Stimulated activated CD8-positive, alpha-beta memory T cell treated with anti-CD3 and anti-CD28 coated beads, Interleukin-15, amount 100 ng/mL, for 4 hours (primary cell): Measurements from ENCODE around the gene CACNB3.
"Not testable (repeated sequence)": the region's sequence is repeated elsewhere in the genome, so short reads cannot be mapped to it uniquely, and the experiment has no call there.

Source experiments
- DNase-seq, 2 donors: peaks; one replicate each; pipeline ENCODE4 v3.0.0-alpha.2; 2020; ENCODE audit warnings: low read depth in 2 of 2

CACNB3 gene

DNA sequence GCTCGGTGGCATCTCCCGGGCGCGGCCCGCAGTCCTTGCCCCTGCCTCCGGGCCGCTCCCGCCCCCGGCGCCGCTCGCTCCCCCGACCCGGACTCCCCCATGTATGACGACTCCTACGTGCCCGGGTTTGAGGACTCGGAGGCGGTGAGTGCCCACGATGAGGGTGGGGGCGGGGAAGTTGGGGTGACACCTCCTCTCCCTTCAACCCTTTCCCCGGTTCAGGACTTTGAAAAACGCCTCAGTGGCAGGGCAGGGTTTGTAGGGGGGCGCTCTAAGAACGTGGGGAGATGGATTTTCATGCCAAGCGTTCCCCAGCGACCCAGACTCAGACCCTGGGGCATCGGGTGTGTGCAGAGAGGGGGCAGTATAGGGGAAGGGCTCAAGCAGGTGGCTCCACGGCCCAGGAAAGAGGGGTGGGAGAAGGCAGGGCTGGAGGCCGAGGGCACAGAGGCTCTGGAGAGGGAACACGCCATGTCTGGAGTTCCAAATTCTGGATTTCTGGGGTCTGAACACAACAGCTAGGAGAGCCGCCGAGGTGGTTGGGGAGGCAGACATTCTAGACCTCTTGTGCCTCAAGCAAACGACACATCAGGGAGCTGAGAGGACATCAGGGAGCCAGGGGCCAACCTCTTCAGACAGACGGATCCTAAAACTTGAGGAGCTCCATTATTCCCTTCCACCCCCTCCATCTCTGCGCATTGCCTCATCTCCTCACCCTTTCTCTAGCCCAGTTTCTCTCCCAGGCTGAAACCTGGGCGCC is 715 bp downstream of the CACNB3 start:
- DNase-seq = peak in 1 of 2 donors; percentile 24

DNA sequence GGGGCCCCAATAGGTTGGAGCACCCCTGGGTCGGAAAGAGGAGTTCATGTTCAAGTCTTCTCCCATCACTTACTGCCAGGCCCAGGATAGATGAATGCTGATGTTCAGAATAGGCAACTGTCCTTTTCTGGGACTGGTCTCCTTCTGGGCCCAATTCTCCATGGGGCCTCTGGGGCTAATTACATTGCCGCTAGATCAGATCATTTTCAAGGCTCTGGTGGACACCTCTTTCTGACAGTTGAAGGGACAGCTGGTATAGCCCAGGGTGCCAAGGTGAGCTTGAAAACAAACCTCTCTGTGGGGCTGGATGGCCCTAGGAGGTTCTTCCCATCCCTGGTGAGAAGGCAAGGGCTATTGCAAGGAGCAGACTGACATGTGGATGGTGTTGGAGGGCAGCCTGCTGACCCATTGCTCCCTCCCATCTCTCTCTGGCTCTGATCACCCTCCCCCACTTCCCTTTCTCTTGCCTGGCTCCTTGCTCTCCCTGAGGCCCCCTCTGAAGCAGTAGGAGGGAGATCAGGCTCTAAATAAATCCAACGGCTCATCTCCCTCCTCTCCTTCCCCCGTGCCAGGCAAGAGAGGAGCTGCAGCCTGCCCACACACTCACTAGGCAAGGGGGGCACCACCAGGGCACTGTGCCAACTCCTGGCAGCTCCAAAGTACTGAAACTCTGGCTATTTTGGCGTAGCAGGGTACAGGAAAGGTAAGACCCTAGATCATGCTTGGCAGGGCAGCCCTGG is 1.9 kb downstream of the CACNB3 start:
- DNase-seq = no peak

DNA sequence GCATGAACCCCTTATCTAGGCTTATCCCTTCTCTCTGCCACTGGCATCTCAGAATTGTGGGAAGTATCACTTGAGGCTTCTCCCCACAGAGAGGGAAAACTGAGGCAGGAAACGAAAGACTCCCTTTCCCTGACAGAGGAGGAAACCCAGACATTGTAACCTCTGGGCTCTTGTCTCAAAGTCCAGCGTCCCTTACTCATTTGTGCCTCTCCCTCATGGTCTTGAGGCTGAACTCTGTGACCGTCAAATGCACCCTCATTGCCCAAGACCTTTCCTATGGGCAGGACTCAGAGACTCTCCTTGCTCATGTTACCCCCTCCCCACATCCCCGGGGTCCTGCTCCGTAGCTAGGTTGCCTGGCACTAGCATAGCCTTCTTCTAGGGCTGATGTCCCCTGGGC is 3.8 kb downstream of the CACNB3 start:
- no peak for DNase-seq

DNA sequence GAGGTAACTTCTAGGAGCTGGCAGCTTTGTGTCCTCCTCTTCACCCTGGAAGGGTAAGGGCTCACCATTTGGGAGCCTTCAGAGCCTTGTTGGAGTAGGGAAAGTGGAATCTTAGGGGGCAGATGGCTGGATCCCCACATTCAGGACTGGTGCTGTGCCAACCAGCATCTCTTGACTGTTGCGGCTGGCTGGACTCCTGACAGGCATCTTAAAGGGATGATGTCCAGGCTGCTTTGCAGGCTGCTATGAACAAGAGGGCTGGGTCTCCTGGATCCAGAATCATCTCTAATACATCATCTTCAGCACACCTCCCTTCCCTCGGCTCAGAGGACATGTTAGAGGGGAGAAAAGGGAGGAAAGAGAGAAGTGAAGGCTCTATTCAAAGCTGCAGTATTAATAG is 4.4 kb downstream of the CACNB3 start:
- DNase-seq = no peak

DNA sequence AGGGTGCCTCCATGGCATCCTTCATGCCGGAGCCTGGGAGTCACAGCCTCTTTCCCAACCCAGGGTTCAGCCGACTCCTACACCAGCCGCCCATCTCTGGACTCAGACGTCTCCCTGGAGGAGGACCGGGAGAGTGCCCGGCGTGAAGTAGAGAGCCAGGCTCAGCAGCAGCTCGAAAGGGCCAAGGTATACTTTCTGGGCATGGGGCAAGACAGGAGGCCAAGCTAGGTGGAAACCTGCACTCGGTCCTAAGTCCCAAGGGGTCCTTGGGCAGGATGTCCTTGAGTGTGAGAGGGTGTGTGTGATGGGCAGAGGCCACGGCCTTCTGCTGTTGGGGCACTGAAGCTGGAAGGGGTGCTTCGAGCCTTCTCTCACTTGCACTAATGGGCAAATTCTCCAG is 5.0 kb downstream of the CACNB3 start:
- DNase-seq = no peak

- DNase-seq = no peak
These were observed 5.8 kb downstream of the CACNB3 start for GRCh38 chr12:48824112-48824511.

DNA sequence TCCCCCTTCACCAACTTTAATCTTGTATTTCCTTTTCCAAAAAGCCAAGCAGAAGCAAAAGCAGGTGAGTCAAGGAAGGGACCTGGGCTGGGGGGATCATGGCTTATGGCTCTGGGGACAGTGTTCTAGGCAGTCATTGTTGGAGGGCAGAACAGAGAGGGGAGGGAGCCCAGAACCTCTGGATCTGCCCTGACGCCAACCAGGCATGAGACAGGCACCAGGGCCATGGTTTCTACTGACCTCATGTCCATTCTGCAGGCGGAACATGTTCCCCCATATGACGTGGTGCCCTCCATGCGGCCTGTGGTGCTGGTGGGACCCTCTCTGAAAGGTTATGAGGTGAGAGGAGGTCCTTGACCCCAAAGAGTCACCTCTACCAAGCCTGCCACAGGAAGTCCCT is 6.6 kb downstream of the CACNB3 start:
- DNase-seq = no peak

DNA sequence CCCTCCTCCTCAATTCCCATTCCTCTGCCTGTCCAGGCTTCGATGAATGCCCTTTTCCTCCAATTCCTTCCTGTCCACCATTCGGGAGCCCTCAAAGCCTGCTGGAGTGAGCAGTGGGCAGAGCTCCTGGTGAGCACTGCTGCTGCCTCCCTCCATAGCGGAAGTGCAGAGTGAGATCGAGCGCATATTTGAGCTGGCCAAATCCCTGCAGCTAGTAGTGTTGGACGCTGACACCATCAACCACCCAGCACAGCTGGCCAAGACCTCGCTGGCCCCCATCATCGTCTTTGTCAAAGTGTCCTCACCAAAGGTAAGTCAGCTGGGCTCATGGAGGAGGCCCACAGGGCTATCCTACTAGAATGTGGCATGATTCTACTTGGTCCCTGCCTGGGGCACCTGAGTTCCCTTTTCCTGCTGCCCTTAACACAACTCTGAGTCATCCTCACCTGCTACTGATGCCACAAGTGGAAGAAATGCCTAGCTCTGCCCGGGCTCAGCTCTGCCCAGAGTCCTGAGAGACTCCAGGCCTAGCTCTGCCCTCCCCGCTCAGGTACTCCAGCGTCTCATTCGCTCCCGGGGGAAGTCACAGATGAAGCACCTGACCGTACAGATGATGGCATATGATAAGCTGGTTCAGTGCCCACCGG is 8.0 kb downstream of the CACNB3 start:
- no peak for DNase-seq

- DNase-seq = no peak
These were observed 8.7 kb downstream of the CACNB3 start for GRCh38 chr12:48827026-48827425.

DNA sequence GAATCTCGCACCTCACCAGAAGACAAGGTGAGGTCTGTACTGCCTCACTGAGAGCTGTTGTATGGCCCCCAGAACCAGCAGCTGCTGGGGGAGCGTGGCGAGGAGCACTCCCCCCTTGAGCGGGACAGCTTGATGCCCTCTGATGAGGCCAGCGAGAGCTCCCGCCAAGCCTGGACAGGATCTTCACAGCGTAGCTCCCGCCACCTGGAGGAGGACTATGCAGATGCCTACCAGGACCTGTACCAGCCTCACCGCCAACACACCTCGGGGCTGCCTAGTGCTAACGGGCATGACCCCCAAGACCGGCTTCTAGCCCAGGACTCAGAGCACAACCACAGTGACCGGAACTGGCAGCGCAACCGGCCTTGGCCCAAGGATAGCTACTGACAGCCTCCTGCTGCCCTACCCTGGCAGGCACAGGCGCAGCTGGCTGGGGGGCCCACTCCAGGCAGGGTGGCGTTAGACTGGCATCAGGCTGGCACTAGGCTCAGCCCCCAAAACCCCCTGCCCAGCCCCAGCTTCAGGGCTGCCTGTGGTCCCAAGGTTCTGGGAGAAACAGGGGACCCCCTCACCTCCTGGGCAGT is 9.3 kb downstream of the CACNB3 start:
- no peak for DNase-seq

GRCh38 chr12:48828293-48828692 is 10.0 kb downstream of the CACNB3 start:
- DNase-seq = no peak

- no peak for DNase-seq
These were observed 10.7 kb downstream of the CACNB3 start for GRCh38 chr12:48828841-48829575.

DNA sequence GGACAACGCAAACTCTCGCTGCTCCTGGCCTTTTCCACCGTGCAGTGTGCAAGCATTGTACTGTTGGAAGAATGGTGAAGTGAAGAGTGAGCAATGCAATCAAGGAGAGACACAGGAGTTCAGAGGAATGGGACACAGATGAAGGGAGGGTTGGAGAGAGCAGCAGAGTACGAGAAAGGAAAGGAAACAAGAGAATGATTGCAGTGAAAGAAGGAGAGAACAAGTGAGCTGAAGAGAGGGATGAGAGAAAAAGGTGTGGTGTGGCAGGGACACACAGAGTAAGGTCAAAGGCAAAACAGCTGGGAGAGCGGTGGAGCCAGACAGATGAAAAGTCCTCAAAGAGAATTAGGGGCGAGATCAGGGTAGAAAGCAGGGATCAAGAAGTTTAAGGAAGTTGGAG is 13.0 kb downstream of the CACNB3 start:
- no peak for DNase-seq

DNA sequence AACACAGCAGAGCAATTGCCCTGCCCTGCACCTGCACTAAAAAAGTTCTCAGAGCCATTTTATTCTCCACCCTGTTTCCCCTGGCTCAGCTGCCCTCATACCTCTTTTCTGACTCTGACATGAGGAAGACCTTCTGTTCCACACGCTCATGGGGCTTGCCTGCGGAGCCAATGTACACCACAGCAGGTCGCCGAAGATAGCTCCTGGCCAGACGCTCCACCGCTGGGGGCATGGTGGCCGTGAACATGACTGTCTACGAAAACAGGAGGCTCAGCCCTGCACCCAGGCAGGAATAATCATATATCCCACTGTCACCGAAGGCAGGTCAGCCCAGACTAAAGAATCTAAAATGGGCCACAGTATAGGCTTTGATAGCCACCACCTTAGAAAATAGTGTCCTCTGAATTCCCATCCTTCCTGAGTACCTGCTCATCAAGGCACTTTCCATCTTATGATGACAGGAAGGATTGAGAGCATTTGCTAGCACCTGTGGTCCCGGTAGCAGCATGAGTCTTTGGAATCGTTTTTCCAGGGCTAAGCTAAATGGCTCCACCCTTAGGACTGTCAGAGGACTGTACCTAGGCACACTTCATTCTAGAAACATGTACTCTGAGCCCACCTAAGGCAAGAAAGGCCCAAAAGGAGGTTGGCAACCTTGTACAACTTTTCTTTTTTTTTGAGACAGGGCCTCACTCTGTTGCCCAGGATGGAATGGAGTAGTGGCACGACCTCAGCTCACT is 14.2 kb downstream of the CACNB3 start:
- DNase-seq = no peak

- no peak for DNase-seq
These were observed 19.8 kb downstream of the CACNB3 start for GRCh38 chr12:48838048-48838447.

DNA sequence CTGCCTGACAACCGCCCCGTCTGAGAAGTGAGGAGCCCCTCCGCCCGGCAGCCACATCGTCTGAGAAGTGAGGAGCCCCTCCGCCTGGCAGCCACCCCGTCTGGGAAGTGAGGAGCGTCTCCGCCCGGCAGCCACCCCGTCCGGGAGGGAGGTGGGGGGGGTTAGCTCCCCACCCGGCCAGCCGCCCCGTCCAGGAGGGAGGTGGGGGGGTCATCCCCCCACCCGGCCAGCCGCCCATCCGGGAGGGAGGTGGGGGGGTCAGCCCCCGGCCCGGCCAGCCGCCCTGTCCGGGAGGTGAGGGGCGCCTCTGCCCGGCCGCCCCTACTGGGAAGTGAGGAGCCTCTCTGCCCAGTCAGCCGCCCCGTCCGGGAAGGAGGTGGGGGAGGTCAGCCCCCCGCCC is 23.7 kb downstream of the CACNB3 start:
- DNase-seq = not testable (repeated sequence)

DNA sequence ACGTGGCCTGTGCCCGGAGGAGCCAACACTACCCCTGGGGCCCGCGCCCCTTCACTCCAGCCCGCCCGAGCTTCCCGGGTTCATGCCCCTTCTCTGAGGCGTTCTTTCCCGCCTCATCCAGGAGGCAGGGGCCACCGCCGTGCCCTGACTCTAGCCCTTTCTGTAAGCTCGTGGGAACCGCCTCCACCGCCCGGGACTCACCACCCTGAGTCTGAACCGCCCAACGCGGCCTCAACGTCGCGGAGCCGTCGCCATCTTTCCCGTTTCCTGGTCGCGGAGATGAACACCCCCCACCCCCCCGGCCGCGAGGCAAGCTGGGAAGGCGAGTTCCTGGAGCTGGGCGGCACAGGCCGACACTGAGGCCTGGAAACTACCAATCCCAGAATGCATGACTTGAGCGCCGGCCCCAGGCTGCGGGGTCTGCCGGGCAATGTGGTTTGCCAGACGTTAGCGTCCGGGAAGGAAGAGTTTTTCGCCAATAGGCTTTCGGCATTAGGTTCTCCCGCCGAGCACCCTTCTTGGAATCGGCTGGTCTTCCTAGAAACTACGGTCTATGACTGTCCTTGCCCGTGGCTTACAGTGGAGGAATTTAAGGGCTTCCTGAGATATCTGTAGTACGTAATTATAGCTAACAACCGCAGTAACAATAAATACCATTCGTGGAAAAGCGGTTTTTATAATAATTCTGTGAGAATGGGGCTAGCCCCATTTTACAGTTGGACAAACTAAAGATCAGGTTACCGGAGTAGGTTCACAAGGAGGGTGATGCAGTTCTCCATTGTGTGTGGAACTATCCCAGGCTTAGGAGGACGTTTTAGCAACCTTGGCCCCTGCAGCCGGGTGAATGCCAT is 33.8 kb downstream of the CACNB3 start, which contains the start of gene DDX23:
DDX23 (minus strand) TSS at position 281 of the 851 bp plus-strand sequence. CDS start 6,381 bp downstream, outside the sequence.
- peak; percentile 85 to 88 for DNase-seq

GRCh38 chr12:48852734-48853688 is 34.7 kb downstream of the CACNB3 start:
- DNase-seq = peak; percentile 40 to 81

GRCh38 chr12:48854488-48854887 is 36.2 kb downstream of the CACNB3 start:
- no peak for DNase-seq
